A549 (cell line): ENCODE results near the gene TFDP3.

Experiments
- ATOH8 ChIP-seq: fragments of 250-450 bp; sonication (Bioruptor Pico); IDR thresholded peaks from 2 replicates; pipeline ENCODE4 v1.5.0; 2020; ENCODE audit warnings: low read depth, mild to moderate bottlenecking, moderate library complexity
- BHLHE40 ChIP-seq: IDR thresholded peaks from 2 replicates; pipeline ENCODE4 v1.6.1; 2012; ENCODE audit warnings: low read depth, low read length, inconsistent platforms
- CTCF ChIP-seq: fragments of >200 bp; sonication (Bioruptor Twin); formaldehyde crosslinking; IDR thresholded peaks from 3 replicates; pipeline ENCODE4 v1.5.1; 2016
- E2F6 ChIP-seq: IDR thresholded peaks from 2 replicates; pipeline ENCODE4 v1.6.1; 2012; ENCODE audit warnings: low read depth, borderline replicate concordance
- HES2 ChIP-seq: fragments of >200 bp; sonication (Bioruptor Twin); formaldehyde crosslinking; IDR thresholded peaks from 2 replicates; pipeline ENCODE4 v1.6.1; 2016
- HMGXB4 ChIP-seq: fragments of 250-450 bp; sonication (Bioruptor Pico); IDR thresholded peaks from 2 replicates; pipeline ENCODE4 v1.5.0; 2021; ENCODE audit warnings: mild to moderate bottlenecking, moderate library complexity, borderline replicate concordance
- MAX ChIP-seq: IDR thresholded peaks from 2 replicates; pipeline ENCODE4 v1.6.1; 2012
- POLR2A ChIP-seq: IDR thresholded peaks from 2 replicates; pipeline ENCODE4 v1.6.1; 2012; ENCODE audit warnings: mild to moderate bottlenecking, low read length
- RAD21 ChIP-seq, 2 experiments: fragments of >200 bp in 1 of 2; sonication (Bioruptor Twin) in 1 of 2; formaldehyde crosslinking in 1 of 2; IDR thresholded peaks in 1 of 2; conservative IDR thresholded peaks in 1 of 2; 2 replicates in 1 of 2; 3 replicates in 1 of 2; pipeline ENCODE4 v1.6.1; 2012 to 2018; ENCODE audit warnings: inconsistent platforms in 1 of 2
- RNF2 ChIP-seq: fragments of 200-600 bp; sonication (generic); IDR thresholded peaks from 2 replicates; pipeline ENCODE4 v1.6.1; 2016; ENCODE audit warnings: low read depth, mild to moderate bottlenecking, antibody characterized with exemption, moderate library complexity, borderline replicate concordance
- ZSCAN20 ChIP-seq: fragments of 250-450 bp; sonication (Bioruptor Pico); IDR thresholded peaks from 2 replicates; pipeline ENCODE4 v1.8.0; 2022; ENCODE audit warnings: mild to moderate bottlenecking, moderate library complexity

GRCh38 chrX:133171962-133172708 is 46.0 kb downstream of the TFDP3 start:
- TF ChIP-seq CTCF: peak; percentile 47
- no peak for TF ChIP-seq POLR2A
- peak; percentile 62 to 64; a peak in 4 of 5 replicates for TF ChIP-seq RAD21 (conservative IDR thresholded peaks at IDR 0.05 in 1 of 2, IDR thresholded peaks at IDR 0.05 in 1 of 2)
- TF ChIP-seq RNF2: no peak
- TF ChIP-seq HMGXB4 (CRISPR knock-in tag): no peak
- TF ChIP-seq ATOH8 (CRISPR knock-in tag): no peak
- no peak for TF ChIP-seq ZSCAN20 (CRISPR knock-in tag)
- no peak for TF ChIP-seq MAX
- no peak for TF ChIP-seq HES2
- TF ChIP-seq BHLHE40: no peak
- TF ChIP-seq E2F6: no peak
